B cell (primary cell): Measurements from ENCODE around the gene GSG1L. TPM values are rescaled to one million over a fixed set of nuclear protein-coding genes. Genes with fewer than 3 reads are reported as not detected.

ENCODE experiments used
- ATAC-seq: fragments of 200-7000 bp; cut with Tn5 transposase; one replicate; pipeline ENCODE4 v1.10.0; 2021; ENCODE audit warnings: low read depth, mild to moderate bottlenecking, moderate number of reproducible peaks, moderate library complexity
- CTCF ChIA-PET: fragments of 350-600 bp; sonication (Branson Sonifier 250); formaldehyde crosslinking; loops from one replicate; lab custom pipeline; 2021; ENCODE audit warnings: antibody characterized with exemption, inconsistent platforms; lab: Charles Lee
- POLR2A ChIA-PET: fragments of 350-600 bp; sonication (Branson Sonifier 250); formaldehyde crosslinking; loops from one replicate; lab custom pipeline; 2021; ENCODE audit warnings: antibody characterized with exemption; lab: Charles Lee
- DNase-seq: peaks from one replicate; pipeline ENCODE4 v3.0.0; 2013
- H2AFZ ChIP-seq: 2 replicates; pipeline ENCODE4 v1.6.1; 2012; ENCODE audit warnings: mild to moderate bottlenecking, low read depth, low read length; ENCODE audit not compliant: insufficient read depth, poor library complexity, severe bottlenecking
- H3K27ac ChIP-seq, 2 donors: 1 replicate in 1 of 2; 2 replicates in 1 of 2; pipeline ENCODE4 v1.5.1; 2012 to 2013; ENCODE audit warnings: low read length in 2 of 2, mild to moderate bottlenecking in 2 of 2, moderate library complexity in 1 of 2
- H3K27me3 ChIP-seq, 4 experiments: fragments of 200-600 bp in 1 of 4; sonication (generic) in 1 of 4; replicated peaks in 1 of 4; 1 replicate in 2 of 4; 2 replicates in 2 of 4; pipeline versions ENCODE4 v1.6.1 to v1.7.0; 2013 to 2016; ENCODE audit warnings: low read length in 3 of 4, mild to moderate bottlenecking in 2 of 4, mixed read lengths in 1 of 4, moderate library complexity in 1 of 4; ENCODE audit not compliant: insufficient read depth in 4 of 4, control insufficient read depth in 3 of 4; ENCODE audit errors: control extremely low read depth in 1 of 4
- H3K36me3 ChIP-seq, 2 experiments: replicated peaks in 1 of 2; 1 replicate in 1 of 2; 2 replicates in 1 of 2; pipeline versions ENCODE4 v1.6.1 to v1.7.1; 2013; ENCODE audit warnings: low read length in 1 of 2; ENCODE audit not compliant: insufficient read depth in 2 of 2, control insufficient read depth in 1 of 2; ENCODE audit errors: control extremely low read depth in 1 of 2, extremely low read depth in 1 of 2
- H3K4me1 ChIP-seq, 2 donors: fragments of 200-600 bp in 1 of 2; sonication (generic) in 1 of 2; 1 replicate in 1 of 2; 2 replicates in 1 of 2; pipeline versions ENCODE4 v1.5.1 to v1.6.1; 2013 to 2017; ENCODE audit warnings: low read length in 2 of 2; ENCODE audit not compliant: control insufficient read depth in 2 of 2, insufficient read depth in 2 of 2
- H3K4me2 ChIP-seq: replicated peaks from 2 replicates; pipeline ENCODE3; 2012; ENCODE audit warnings: mild to moderate bottlenecking, low read depth, low read length; ENCODE audit not compliant: poor library complexity, severe bottlenecking
- H3K4me3 ChIP-seq, 5 experiments: fragments of 200-600 bp in 1 of 5; sonication (generic) in 1 of 5; 1 replicate in 3 of 5; 2 replicates in 2 of 5; pipeline versions ENCODE4 v1.5.1 to v1.7.0; 2011 to 2016; ENCODE audit warnings: low read length in 4 of 5, mild to moderate bottlenecking in 4 of 5, low read depth in 2 of 5, control low read depth in 1 of 5, moderate library complexity in 1 of 5; ENCODE audit not compliant: insufficient read depth in 1 of 5; ENCODE audit errors: control extremely low read depth in 1 of 5, extremely low read depth in 1 of 5
- H3K79me2 ChIP-seq: fragments of 200-600 bp; sonication (generic); one replicate; pipeline ENCODE4 v1.6.0; 2016; ENCODE audit warnings: low read length; ENCODE audit not compliant: control insufficient read depth, insufficient read depth
- H3K9ac ChIP-seq: fragments of 200-600 bp; sonication (generic); 2 replicates; pipeline ENCODE4 v1.6.1; 2017; ENCODE audit warnings: mild to moderate bottlenecking, low read length, moderate library complexity
- H3K9me3 ChIP-seq, 3 donors: one replicate each; pipeline versions ENCODE4 v1.6.1 to v1.7.1; 2013; ENCODE audit warnings: low read length in 2 of 3; ENCODE audit not compliant: control insufficient read depth in 2 of 3, insufficient read depth in 1 of 3; ENCODE audit errors: control extremely low read depth in 1 of 3
- H4K20me1 ChIP-seq: 2 replicates; pipeline ENCODE4 v1.6.0; 2012; ENCODE audit warnings: mild to moderate bottlenecking, low read length; ENCODE audit not compliant: insufficient read depth, control insufficient read depth, poor library complexity, severe bottlenecking
- H3K27ac Mint-ChIP-seq: one replicate; pipeline ENCODE4 v1.8.0; 2021; ENCODE audit warnings: mixed read lengths
- H3K27me3 Mint-ChIP-seq: one replicate; pipeline ENCODE4 v1.8.0; 2021; ENCODE audit warnings: mixed read lengths
- H3K4me1 Mint-ChIP-seq: one replicate; pipeline ENCODE4 v1.8.0; 2021; ENCODE audit warnings: mixed read lengths
- H3K4me3 Mint-ChIP-seq: one replicate; pipeline ENCODE4 v1.8.0; 2021; ENCODE audit warnings: mixed read lengths
- H3K9me3 Mint-ChIP-seq: one replicate; pipeline ENCODE4 v1.8.0; 2022; ENCODE audit warnings: mixed read lengths; ENCODE audit not compliant: insufficient read depth
- CTCF ChIP-seq: fragments of 200-600 bp; IDR thresholded peaks from one replicate; pipeline ENCODE4 v1.8.0; 2022; ENCODE audit warnings: antibody characterized with exemption, mild to moderate bottlenecking
- EZH2 ChIP-seq: IDR thresholded peaks from 2 replicates; pipeline ENCODE4 v1.6.1; 2012; ENCODE audit warnings: borderline replicate concordance, low read depth, mild to moderate bottlenecking, moderate library complexity, low read length; ENCODE audit not compliant: insufficient read depth, poor library complexity, severe bottlenecking
- WGBS: methylation state at CpG from one replicate; pipeline ENCODE4 v1.1.5; 2013; ENCODE audit warnings: missing lambda C conversion rate; ENCODE audit not compliant: insufficient coverage; 5-methylcytosine and 5-hydroxymethylcytosine counted together
- intact Hi-C: fragments of 100-400 bp; cut with micrococcal nuclease; formaldehyde crosslinking; loops from one replicate; pipeline ENCODE4 v1.10.0; 2022
- polyA plus RNA-seq: library from polyadenylated mRNA; depleted of rRNA; stranded (reverse); fragments of >200 nt; gene quantifications from 2 replicates; pipeline ENCODE4 v1.2.3, GENCODE V29; 2012
- total RNA-seq, 2 donors: library from RNA; stranded (reverse); fragments of 120-200 nt in 1 of 2; gene quantifications; 1 replicate in 1 of 2; 2 replicates in 1 of 2; pipeline versions ENCODE4 v1.2.3 to v1.2.4, GENCODE V29; 2013 to 2022

GSG1L gene
- total and polyA plus RNA-seq, 2 donors (not counting 1 experiment from before 2014, with no cell fraction given), result 0.01 TPM; not detected in 1

GRCh38 chr16:28100810-28101532, 37.5 kb upstream of the GSG1L start:
- Mint-ChIP-seq H3K4me1 (no peaks in the 10 kb centered on the region), H3K9me3 (no peaks in the 10 kb centered on the region), H3K27me3 (no peaks in the 10 kb centered on the region), H3K27ac (no peak overlapping the region), H3K4me3 (no peak overlapping the region)
- Histone ChIP-seq H3K27me3 (no peaks in the 10 kb centered on the region), H3K4me1 (no peaks in the 10 kb centered on the region), H3K4me3 (no peak overlapping the region), H3K27ac (no peak overlapping the region), H2AFZ (no peak overlapping the region), H4K20me1 (peaks cover 25% of the 10 kb centered on the region), H3K9ac (no peak overlapping the region), H3K36me3 (peaks cover 3 to 86% of the 10 kb centered on the region in 2 experiments), H3K4me2 (no peak overlapping the region), H3K79me2 (no peaks in the 10 kb centered on the region), H3K9me3 (no peaks in the 10 kb centered on the region)
- ATAC-seq, result no peak
- POLR2A ChIA-PET, result no interaction called here
- CTCF ChIA-PET, result interaction anchor here (1.1 to 1.5 kb wide), 2 partner anchors 117 kb away, joined by 3 to 4 read pairs; no protein-coding TSS in a partner anchor
- 95% methylated on average over 11 of the region's 14 CpGs for WGBS
- TF ChIP-seq CTCF (no peak), EZH2 (no peak)
- DNase-seq, result no peak
- intact Hi-C loops, result no loop called here
